Activated CD4-positive, alpha-beta T cell treated with anti-CD3 and anti-CD28 coated beads, Interleukin-10, Interleukin-2, amounts not matched to agents 100 ng/mL and 50 ng/mL, durations not matched to agents 16 hours and 8 hours (primary cell): ENCODE results near the gene PBX1.

ENCODE experiments used
- DNase-seq: peaks from one replicate; pipeline ENCODE4 v3.0.0-alpha.2; 2020

PBX1 gene

GRCh38 chr1:164704954-164705353 is 146.0 kb downstream of the PBX1 start:
- no peak for DNase-seq

GRCh38 chr1:164706606-164706987 is 147.6 kb downstream of the PBX1 start:
- no peak for DNase-seq

GRCh38 chr1:164707868-164708331 is 148.9 kb downstream of the PBX1 start:
- no peak for DNase-seq

DNA sequence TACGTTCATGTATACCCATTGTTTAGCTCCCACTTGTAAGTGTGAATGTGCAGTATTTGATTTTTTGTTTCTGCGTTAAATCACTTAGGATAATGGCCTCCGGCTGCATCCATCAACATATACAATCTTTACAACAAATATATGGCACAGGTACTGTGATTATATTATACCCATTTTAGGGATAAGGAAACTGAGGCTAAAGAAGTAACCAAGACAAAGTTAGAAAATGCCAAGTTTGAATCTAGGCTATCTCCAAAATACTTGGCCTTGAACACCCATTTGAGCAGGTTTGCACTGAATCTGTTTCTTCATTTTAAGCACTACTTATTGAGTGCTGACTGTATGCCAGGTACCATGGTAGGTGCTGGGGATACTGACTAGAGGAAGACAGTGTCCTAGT is 149.6 kb downstream of the PBX1 start:
- no peak for DNase-seq

DNA sequence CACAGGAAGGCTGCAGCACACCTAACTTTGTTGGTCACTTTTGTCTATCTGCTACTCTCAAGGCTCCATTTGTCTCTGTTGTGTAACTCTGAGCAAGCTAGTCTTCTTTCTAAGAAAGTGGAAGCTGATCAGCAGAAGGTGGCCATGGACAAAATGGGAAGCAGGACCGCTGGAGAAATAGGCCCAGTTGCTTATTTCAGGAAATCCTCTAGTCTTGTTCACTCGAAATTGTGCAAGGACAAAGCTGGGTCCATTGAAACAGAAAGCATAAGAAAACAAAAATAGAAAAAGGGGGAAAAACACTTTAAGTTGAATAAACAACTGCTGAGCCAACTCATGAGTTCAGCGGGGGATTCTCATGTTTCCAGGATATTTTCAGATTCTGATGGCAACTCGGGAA is 150.1 kb downstream of the PBX1 start:
- no peak for DNase-seq

GRCh38 chr1:164709541-164710278 is 150.7 kb downstream of the PBX1 start:
- no peak for DNase-seq

DNA sequence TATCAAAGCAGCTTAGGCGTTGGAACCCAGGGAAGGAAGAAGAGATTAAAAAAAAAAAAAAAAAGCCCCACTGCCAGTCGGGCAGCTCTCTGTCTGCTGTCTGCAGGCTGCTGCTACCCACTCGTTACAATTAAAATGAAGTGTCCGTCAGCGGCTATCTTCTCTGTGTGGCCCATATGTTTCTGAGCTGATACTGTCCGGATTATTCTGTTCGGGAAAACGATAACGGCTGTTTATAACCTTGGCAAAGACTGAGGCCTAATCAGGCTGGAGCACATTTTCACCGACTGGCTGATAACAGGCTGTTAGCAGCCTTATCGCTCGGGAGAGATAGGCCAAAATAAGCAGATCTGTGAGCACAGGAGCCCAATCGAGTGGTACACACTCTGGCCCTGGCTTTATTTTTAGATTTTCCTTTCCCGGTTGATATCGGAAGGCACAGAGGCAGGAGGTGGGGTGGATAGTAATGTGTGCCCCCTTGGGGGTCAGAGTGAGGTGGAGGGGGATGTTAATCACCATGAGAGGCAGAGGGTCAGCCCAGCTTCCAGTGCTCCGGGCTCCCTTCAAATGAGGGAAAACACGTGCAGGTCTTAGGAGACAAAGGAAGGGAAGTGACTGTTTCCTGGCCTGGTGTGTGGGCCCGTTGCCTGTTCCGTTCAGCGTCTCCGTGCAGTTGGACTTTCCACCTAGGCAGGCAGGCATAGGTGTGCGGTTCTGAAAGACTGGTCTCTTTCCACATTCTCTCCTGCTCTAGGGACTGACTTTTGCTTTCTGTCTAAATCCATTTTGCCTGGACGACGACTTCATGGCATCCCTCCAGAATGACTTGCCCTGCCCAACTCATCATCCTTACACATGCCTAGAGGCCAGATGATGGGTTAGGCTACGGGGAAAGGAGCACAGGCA is 153.4 kb downstream of the PBX1 start:
- no peak for DNase-seq

DNA sequence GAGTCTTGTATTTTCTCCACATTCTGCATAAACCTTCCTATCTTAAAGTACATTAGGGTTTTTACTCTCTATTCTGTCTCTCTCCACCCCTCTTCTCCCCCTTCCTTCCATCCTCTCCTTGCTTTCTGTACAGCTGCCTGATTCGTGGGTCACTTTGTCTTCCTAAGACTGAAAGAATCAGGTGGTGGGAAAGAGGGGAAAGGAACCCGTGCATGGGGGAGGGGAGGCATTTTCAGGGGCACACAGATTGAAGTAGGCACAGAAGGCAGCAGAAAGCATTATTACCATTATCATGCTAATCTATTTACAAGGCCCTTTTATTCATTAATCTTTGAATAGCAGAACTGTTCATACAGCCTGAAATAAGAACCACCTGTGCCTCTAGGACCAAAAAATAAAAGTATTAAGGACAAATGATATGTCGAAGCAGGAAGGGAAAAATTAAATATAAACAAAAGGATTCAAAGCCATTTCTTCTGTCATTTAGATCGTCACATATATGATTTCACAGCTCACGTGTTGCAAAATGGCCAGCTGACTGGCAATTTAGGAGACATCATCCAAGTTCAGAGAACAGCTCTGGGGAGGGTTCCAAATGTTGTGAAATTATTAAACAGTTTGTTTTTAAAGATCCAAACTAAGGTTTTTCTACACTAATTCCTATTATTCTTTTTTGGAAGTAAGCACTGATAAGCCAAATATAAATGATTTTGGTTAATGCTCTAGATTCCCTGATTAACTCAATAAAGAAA is 154.6 kb downstream of the PBX1 start:
- no peak for DNase-seq

- DNase-seq = peak; percentile 36
These were observed 158.2 kb downstream of the PBX1 start for GRCh38 chr1:164716992-164717703.

GRCh38 chr1:164718821-164719220 is 159.8 kb downstream of the PBX1 start:
- no peak for DNase-seq

GRCh38 chr1:164719676-164720439 is 160.9 kb downstream of the PBX1 start:
- no peak for DNase-seq

GRCh38 chr1:164720440-164721227 is 161.7 kb downstream of the PBX1 start:
- DNase-seq = peak; percentile 1

DNA sequence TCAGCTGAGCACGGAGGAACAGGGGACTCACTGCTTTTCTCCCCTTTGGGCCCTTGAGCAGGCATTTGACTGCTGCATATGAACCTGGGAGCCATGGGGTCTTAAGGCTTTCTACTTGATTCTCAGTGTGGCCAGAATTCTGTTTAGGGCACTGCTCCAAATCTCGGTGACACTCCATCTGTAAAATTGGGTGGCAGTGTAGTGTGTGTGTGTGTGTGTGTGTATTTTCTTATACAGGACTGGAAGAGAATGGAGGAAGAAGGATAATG is 162.2 kb downstream of the PBX1 start:
- DNase-seq = no peak

- DNase-seq = no peak
These were observed 164.4 kb downstream of the PBX1 start for GRCh38 chr1:164723296-164723798.

DNA sequence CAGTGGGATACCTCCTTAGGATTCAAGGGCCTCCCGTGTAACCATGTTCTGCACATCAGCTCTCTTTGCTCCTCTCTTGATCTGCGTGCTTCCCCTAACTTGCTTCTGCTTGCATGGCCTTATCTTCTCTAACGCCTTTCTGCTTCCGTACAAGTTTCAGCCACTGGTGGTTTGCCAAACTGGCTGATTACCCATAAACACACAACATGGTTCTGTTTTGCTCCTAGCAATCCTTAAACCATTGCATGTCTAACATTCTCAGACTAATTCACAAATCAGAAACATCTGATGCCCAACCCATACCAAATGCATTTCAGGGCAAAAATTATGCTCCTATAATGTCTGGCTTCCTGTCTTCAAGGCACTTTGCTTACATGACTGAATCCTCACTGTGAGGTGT is 166.4 kb downstream of the PBX1 start:
- no peak for DNase-seq

DNA sequence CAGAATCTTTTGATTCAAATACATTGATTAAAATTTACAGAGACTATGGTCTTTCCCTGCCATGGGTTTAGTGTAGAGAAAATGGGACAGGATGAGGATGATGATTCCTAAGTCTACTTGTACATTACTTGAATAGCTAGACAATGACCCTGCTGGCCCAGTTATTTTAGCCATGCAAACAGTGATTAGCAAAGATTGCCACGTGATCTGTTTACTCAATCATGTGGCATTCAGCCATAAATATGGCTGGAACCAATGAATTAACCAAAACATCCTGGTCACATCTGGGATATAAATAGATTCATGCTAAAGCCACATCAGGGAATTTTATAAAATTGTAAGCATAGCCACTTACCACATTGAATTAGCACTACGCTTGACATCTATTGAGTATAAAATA is 167.3 kb downstream of the PBX1 start:
- no peak for DNase-seq

- DNase-seq = no peak
These were observed 169.7 kb downstream of the PBX1 start for GRCh38 chr1:164728719-164729118.

DNA sequence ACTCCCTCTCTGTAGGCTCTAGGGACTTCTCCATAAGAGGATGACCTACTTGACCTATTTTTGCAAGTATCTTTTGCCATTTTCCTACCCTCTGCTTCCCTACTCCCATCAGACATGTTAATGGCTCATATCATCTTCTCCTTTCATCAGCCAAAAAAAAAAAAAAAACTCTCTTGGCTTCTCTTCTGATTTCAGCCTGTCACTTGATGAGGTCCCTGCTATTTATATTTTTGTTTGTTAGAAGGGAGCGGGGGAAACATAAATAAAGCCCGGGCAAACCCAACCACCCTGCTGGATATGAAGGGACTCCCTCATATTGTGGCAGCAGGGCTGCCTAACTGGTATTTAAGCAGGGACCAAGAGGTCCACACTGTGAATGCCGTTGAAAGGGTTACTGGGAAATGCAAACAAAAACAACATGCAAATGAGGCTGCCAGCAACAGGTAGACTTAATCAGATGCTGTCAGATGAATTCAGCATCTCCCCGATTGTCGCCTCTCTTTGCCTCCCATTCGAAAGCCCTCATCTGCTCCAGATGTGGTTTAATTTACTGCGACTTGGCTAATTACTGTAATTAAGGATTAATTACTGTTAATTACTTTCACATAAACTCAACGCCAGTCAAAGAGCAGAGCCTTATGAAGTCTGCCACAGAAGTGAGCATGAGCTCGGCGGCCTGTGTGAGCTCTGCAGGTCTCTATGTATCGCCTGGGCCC is 172.3 kb downstream of the PBX1 start:
- DNase-seq = no peak

- DNase-seq = no peak
These were observed 174.1 kb downstream of the PBX1 start for GRCh38 chr1:164733070-164733469.

GRCh38 chr1:164733734-164734133 is 174.8 kb downstream of the PBX1 start:
- DNase-seq = no peak
